ENCODE results near the gene SDS.

The SDS gene

DNA sequence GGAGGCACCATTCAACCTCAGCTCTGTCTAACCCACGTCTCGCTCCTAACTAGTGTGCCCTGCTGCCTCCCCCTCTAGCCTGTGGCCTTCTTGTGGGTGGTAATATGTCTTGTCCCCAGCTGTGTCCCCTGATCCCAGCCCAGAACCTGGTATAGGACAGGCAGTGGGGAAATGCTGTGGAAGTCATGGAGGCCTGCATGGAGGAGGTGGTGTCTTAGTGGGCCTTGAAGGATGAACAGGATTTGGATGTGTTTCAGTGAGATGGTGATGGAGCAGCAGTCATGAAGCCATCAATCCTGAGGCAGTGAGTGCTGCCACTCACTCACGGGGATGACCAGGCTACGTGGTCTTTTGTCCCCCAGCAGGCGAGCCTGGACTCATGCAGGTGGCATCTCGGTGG lies 31.9 kb downstream of the SDS start:
- TF ChIP-seq, protein P1, sequence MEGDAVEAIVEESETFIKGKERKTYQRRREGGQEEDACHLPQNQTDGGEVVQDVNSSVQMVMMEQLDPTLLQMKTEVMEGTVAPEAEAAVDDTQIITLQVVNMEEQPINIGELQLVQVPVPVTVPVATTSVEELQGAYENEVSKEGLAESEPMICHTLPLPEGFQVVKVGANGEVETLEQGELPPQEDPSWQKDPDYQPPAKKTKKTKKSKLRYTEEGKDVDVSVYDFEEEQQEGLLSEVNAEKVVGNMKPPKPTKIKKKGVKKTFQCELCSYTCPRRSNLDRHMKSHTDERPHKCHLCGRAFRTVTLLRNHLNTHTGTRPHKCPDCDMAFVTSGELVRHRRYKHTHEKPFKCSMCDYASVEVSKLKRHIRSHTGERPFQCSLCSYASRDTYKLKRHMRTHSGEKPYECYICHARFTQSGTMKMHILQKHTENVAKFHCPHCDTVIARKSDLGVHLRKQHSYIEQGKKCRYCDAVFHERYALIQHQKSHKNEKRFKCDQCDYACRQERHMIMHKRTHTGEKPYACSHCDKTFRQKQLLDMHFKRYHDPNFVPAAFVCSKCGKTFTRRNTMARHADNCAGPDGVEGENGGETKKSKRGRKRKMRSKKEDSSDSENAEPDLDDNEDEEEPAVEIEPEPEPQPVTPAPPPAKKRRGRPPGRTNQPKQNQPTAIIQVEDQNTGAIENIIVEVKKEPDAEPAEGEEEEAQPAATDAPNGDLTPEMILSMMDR (IDR thresholded peaks at IDR 0.05; ENCODE audit: low read depth, low read length, missing control alignments), result no peak
- no peak overlapping the region for H3K4me3 ChIP-seq (replicated peaks; ENCODE audit: low read depth, low read length)
- no peak for DNase-seq (ENCODE audit: extremely low read depth, low read depth)

GRCh38 chr12:113370923-113371682 lies 32.6 kb downstream of the SDS start:
- TF ChIP-seq, protein P1 (IDR thresholded peaks at IDR 0.05; ENCODE audit: low read depth, low read length, missing control alignments), result no peak
- no peak overlapping the region for H3K4me3 ChIP-seq (replicated peaks; ENCODE audit: low read depth, low read length)
- DNase-seq (ENCODE audit: extremely low read depth, low read depth), result no peak

DNA sequence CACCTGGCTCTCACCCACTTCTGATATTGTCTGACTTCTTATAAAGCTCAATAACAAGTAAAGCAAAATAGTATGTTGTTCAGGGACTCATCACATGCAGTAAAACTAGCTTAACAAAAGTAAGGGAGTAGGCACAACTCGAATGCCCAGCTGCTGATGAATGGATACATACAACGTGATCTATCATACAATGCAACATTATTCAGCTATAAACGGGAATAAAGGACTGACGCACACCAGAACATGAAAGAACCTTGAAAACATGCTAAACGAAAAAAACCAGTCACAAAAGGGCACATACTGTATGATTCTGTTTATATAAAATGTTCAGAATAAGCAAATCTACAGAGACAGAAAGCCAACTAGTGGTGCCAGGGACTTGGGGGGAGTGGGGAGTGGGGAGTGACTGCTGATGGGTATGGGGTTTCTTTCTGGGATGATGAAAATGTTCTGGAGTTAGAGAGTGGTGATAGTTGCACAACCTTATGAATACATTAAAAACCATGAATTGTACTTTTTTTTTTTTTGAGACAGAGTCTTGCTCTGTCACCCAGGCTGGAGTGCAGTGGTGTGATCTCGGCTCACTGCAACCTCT lies 34.2 kb downstream of the SDS start:
- TF ChIP-seq, protein P1 (IDR thresholded peaks at IDR 0.05; ENCODE audit: low read depth, low read length, missing control alignments), result no peak
- H3K4me3 ChIP-seq (replicated peaks; ENCODE audit: low read depth, low read length), result no peak overlapping the region
- DNase-seq (ENCODE audit: extremely low read depth, low read depth), result no peak

GRCh38 chr12:113368331-113368730 lies 35.4 kb downstream of the SDS start:
- no peak for DNase-seq (ENCODE audit: extremely low read depth, low read depth)
- TF ChIP-seq, protein P1 (IDR thresholded peaks at IDR 0.05; ENCODE audit: low read depth, low read length, missing control alignments), result no peak
- H3K4me3 ChIP-seq (replicated peaks; ENCODE audit: low read depth, low read length), result no peak overlapping the region

DNA sequence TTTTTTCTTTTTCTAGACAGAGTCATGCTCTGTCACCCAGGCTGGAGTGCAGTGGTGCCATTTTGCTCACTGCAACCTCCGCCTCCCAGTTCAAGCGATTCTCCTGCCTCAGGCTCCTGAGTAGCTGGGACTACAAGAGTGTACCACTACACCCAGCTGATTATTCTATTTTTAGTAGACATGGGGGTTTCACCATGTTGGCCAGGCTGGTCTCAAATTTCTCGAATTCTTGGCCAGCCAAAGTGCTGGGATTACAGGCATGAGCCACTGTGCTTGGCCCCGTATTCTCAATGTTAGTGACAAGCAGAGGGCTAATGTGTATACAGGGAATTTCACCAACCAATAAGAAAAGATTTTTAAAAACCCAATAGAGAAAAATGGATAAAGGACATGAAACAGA lies 36.9 kb downstream of the SDS start:
- TF ChIP-seq, protein P1 (IDR thresholded peaks at IDR 0.05; ENCODE audit: low read depth, low read length, missing control alignments), result no peak
- DNase-seq (ENCODE audit: extremely low read depth, low read depth), result no peak

GRCh38 chr12:113365639-113366395 lies 37.9 kb downstream of the SDS start:
- no peak overlapping the region for H3K4me3 ChIP-seq (replicated peaks; ENCODE audit: low read depth, low read length)
- DNase-seq (ENCODE audit: extremely low read depth, low read depth), result no peak
- TF ChIP-seq, protein P1 (IDR thresholded peaks at IDR 0.05; ENCODE audit: low read depth, low read length, missing control alignments), result no peak

More for the DNA sequence above, 36.9 kb downstream of the SDS start:
- no peak overlapping the region for H3K4me3 ChIP-seq (replicated peaks; ENCODE audit: low read depth, low read length)

Data from HFF-Myc (cell line).